Hypothalamus (tissue), 51 donors: ENCODE measurements around the gene ACOT11.
A peak's percentile ranks its signal among the peaks of the same experiment; 100 is the strongest.

Experiments
- DNase-seq, 51 donors: peaks; one replicate each; lab custom pipeline; 2025; lab: John Stamatoyannopoulos, UW

Gene ACOT11

GRCh38 chr1:54559771-54560231 is 11.8 kb downstream of the ACOT11 start:
- DNase-seq: peak in 2 of 51 donors; percentile 11 to 35

DNA sequence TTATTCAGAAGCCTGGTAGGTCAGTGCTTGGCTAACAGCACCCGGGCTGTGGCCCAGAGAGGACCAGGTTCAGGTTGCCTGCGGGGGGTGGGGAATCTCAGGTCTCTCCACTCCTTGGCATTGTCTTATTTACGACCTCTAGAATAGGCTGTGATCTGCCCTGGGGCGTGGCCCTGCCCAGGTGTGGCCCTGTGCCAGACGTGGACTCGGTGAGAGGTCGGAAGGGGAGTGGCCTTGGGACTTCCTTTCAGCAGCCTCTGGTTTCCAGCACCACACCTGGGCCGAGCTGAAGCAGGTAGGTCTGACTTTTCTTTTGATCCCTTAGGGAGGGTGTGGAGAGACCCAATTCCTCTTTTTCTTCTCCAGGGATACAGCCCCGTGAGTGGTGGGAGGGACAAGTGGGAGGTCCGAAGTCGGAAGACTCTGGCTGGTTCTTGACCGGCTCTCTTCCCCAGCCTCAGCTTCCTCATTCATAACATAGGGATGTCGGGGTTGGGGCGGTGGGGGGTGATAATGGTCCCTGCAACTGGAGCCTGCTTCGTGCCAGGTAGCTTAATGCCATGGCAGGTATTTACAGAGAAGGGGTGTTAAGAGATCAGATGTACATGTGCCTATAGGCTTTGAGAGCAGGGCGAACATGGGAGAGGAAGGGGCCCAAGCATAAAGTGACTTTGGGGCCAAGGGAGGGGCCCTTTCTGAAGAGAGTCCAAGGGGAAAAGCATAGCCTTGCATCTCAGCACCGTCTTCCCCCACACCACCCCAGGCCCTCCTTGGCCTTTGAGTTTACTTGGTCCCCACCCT is 16.5 kb downstream of the ACOT11 start:
- DNase-seq: no peak

GRCh38 chr1:54565113-54565501 is 17.1 kb downstream of the ACOT11 start:
- no peak for DNase-seq

DNA sequence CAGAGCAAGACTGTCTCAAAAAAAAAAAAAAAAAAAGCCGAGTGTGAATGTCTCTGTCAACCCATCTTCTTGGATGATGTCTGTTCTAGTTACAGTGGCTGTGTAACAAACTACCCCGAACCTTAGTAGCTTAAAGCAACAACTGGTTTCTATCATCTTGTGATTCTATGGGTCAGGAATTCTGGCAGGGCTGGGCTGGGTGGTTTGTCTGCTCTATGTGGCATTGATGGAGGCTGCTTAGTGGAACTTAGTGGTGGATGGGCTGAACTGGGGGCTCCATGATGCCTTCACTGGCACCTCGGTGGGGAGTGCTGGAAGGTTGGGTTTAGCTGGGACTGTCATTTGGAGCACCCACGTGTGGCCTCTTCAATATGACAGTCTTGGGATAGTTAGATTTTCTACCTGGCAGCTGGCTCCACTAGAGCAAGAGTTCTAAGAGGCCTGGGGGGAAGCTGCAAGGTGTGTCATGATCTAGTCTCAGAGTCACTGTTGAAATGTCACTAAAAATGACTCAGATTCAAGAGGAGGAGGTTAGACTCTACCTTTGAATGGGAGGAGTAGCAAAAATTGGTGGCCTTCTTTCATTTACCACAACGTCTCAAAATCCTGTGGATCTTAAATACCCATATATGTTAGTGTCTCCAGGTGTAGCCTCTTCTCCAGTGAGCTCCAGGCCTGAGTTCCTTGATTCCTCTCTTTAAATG is 18.6 kb downstream of the ACOT11 start:
- DNase-seq: no peak

GRCh38 chr1:54567961-54568360 is 19.9 kb downstream of the ACOT11 start:
- no peak for DNase-seq

DNA sequence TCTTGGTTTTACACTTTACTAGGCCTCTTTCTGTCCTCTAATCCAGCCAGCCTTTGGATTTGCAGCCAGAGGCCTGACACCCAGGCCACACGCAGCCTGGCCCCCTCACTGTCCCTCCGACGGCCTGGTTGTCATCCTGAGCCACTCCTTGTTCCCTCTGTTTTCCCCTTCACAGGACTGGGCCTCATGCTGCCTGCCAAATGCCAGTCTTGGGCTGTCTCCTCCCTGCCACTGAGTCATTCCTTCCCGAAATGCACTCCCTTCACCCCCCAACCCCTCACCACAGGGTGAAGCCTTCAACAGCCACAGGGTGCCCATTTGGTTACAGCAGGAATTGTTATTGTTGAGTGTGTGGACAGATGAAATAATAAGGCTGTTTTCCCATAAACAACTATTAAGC is 21.3 kb downstream of the ACOT11 start:
- peak in 5 of 51 donors; percentile 41 to 57 (median 52) for DNase-seq

GRCh38 chr1:54570161-54570560 is 22.1 kb downstream of the ACOT11 start:
- no peak for DNase-seq

DNA sequence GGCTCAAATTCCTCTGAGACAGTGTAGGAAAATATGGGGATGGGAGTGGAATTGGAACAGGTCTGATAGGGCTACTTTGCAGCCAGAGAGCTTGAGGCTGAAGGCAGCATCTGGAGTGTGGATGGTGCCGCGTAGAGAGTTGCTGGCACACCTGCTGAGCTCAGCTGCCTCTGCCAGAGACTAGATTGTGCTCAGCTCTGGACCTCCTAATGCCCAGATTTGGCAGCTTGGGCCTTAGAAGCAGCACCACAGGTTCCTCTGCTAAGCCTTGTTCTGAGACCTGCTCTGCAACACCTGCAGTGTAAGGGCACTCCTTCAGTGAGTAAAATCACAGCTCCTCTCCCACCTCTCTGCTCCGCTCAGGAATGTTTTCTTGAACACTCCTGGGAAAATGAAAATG is 23.3 kb downstream of the ACOT11 start:
- no peak for DNase-seq

DNA sequence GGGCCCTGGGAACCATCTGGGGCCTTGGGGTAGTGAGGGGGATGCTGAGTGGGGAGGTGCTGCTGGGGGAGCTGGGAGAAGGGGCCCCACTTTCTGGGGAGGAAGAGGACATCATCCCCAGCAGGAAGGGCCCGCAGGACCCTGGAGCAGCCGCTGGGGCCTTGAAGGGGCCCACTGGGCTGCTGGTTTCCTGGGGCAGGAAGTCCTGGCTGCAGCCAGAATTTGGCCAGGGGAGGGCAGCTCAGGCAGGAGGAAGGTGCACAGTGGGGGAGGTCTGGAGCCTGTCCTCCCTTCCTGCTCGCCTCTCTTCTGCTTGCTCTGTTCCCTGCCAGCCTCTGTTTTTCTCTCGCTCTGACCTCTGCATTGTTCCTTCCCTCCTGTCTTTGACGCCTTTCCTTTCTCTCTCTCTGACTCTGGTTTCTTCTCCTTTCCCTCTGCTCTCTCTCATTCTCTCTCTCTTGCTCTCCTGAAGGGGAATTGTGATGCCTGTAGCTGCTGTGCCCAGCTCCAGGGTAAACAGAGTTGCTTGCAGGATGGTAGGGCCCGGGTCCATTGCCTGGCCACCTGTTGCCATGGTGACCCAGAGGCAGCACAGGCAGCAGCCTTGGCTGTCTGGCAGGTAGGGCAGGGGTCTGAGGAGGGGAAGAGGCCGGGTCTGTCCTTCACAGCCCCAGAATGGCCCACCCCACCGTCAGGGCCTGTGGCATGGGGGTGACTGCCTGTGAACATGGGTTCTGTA is 23.9 kb downstream of the ACOT11 start:
- DNase-seq: peak in 1 of 51 donors; percentile 26

DNA sequence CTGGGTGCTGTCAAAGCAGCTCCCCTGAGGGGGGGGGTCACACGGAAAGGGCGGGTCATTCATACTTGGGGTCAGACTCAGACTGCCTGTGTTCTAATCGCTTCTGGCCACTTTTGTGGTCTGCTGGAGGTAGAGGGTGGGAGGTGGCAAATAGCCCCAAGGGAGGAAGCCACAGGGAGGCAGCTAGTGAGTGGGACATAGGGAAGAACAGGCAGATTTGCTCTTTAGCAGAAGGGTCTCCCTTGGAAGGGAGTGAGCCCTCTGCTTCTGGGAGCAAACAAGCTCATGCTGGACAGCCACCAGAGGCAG is 24.5 kb downstream of the ACOT11 start:
- no peak for DNase-seq

DNA sequence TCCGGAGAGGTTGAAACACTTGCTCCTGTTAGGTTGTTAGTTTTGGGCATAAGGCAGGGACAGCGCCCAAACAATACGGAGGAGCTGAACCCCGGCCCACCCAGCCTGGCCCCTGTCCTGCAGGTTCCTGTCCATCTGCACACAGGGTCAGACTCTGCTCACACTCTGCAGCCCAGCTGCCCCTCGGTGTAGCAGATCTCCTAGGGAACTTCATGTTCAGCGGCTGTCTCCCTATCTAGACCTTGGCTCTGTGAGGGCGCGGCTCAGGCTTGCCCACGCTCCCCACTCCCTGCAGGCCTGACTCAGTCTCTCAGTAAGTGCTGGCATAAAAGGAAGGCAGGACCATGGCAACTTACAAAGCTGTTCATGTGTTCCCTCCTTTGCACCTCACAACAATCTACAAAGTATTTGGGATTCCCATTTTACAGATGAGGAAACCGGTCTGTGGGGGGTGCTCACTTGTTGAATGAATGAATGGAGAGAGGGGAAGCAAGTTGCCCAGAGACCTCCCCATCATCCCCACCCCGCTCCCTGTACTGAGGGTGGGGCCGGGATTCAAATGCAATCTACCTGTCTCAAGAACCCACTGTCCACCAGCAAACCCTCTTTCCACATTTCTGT is 26.2 kb downstream of the ACOT11 start:
- DNase-seq: no peak

GRCh38 chr1:54575161-54575560 is 27.1 kb downstream of the ACOT11 start:
- DNase-seq: no peak

- DNase-seq: no peak
Measured at GRCh38 chr1:54575605-54576290, 27.7 kb downstream of the ACOT11 start.

DNA sequence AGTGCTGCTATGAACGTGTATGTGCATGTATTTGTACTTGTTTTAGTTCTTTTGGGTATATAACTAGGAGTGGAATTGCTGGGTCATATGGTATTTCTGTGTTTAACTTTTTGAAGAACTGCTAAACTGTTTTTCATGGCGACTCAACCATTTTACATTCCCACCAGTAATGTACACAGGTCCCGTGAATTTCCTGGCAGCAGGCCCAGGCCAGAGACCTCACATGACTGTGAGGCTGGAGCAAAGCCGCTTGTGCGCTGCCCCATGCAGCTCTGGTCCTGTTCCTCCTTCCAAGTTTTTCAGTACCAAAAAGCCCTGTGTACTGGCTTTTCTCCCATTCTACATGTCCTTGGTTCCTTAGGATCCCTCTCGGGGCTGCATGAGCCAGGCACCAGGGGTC is 29.6 kb downstream of the ACOT11 start:
- peak in 27 of 51 donors; percentile 4 to 51 (median 26) for DNase-seq

- DNase-seq: peak in 2 of 51 donors; percentile 5 to 23
Measured at GRCh38 chr1:54579337-54579781, 31.3 kb downstream of the ACOT11 start.

DNA sequence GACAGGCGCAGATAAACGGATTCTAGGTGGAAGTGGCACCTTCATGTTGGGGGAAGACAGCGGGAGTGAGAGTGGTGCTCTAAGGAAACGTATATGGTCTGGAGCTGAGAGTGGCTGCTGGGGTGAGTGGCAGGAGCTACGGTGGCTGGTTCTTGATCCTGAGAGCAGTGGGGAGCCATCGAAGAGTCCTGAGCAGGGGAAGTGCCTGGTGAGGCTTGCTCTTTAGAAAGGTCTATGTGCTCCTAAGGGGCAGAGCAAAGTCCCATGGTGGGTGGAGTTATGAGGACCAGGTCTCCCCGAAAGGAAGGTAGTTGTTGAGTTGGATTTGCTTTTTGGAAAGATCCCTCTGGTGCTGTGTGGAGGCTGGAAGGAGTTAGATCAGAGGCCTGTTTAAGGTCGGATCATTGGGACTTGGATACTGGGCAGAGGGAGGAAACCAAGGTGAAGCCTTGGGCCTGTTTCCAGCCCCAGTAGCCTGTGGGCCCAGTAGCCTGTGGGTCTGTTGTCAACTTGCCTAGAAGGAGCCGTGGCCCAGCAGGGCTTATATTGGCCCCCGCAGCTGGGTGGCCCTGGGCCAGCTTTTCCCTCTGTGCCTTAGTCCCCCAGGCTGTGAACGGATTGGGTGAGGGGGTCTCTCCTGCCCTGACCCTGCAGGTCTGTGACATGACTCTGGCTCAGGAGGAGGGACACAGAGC is 33.0 kb downstream of the ACOT11 start:
- DNase-seq: peak in 2 of 51 donors; percentile 66 to 69

GRCh38 chr1:54581621-54582035 is 33.6 kb downstream of the ACOT11 start:
- peak in 48 of 51 donors; percentile 18 to 95 (median 74) for DNase-seq

DNA sequence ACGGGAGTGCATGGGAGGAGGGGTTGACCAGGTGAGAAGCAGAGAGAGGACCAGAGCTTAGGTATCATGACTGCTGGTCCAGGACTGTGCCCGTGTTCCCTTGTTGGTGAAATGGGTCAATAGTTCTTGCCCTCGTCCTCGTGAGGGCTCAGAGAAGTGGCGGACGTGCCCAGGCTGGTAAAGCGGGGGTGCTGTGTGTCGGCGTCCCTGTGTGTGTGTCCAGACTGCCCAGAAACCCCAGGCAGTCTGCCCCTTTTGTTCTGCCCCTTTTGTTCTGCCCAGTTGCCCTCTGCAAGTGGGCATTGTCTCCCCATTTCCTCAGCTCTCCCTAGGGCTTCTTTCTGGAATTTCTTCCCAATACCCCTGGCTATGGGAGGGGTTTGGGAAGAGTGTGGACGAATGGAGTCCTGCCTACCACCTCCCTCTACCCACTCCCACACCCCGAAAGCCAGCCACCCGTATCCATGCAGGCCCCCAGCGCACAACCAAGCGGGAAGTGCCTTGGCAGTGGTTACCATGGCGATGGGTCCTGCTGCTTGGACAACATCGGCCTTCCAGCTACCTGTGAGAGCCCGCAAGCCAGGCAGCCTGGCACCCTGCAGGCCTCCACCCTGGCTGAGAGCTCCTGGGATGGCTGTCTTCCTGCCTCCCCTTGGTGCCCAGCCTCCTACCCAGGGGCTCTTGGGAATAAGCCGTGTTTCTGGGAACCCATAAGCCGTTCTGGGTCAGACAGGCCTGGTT is 34.7 kb downstream of the ACOT11 start:
- peak in 30 of 51 donors; percentile 8 to 70 (median 34) for DNase-seq

- DNase-seq: no peak
Measured at GRCh38 chr1:54583307-54583686, 35.3 kb downstream of the ACOT11 start.
